C4-2B (cell line): ENCODE data around the gene TALDO1.
"Not testable (repeated sequence)": the region's sequence is repeated elsewhere in the genome, so short reads cannot be mapped to it uniquely, and the experiment has no call there.

ENCODE experiments used
- CTCF ChIP-seq: fragments of 450-650 bp; conservative IDR thresholded peaks from 2 replicates; pipeline ENCODE4 v1.5.1; 2017; ENCODE audit warnings: mild to moderate bottlenecking
- ZFX ChIP-seq: fragments of 450-650 bp; IDR thresholded peaks from 2 replicates; pipeline ENCODE4 v1.6.1; 2017

- TF ChIP-seq CTCF, ZFX: not testable (repeated sequence)
These were observed 9.4 kb upstream of the TALDO1 start for GRCh38 chr11:737899-738298.
